HG02943 (cell line): ENCODE data around the gene ELF3.
A peak's percentile ranks its signal among the peaks of the same experiment; 100 is the strongest.
"Not testable (repeated sequence)": the region's sequence is repeated elsewhere in the genome, so short reads cannot be mapped to it uniquely, and the experiment has no call there.

Source experiments
- ATAC-seq: cut with Tn5 transposase; IDR thresholded peaks from one replicate; pipeline ENCODE4 v1.9.1; 2021; ENCODE audit warnings: mild to moderate bottlenecking, low read depth, moderate library complexity; ENCODE audit not compliant: unreplicated experiment

The ELF3 gene

GRCh38 chr1:202034149-202034682 lies 23.8 kb downstream of the ELF3 start:
- no peak for ATAC-seq

- no peak for ATAC-seq
Measured at GRCh38 chr1:202034683-202035462, 24.5 kb downstream of the ELF3 start.

DNA sequence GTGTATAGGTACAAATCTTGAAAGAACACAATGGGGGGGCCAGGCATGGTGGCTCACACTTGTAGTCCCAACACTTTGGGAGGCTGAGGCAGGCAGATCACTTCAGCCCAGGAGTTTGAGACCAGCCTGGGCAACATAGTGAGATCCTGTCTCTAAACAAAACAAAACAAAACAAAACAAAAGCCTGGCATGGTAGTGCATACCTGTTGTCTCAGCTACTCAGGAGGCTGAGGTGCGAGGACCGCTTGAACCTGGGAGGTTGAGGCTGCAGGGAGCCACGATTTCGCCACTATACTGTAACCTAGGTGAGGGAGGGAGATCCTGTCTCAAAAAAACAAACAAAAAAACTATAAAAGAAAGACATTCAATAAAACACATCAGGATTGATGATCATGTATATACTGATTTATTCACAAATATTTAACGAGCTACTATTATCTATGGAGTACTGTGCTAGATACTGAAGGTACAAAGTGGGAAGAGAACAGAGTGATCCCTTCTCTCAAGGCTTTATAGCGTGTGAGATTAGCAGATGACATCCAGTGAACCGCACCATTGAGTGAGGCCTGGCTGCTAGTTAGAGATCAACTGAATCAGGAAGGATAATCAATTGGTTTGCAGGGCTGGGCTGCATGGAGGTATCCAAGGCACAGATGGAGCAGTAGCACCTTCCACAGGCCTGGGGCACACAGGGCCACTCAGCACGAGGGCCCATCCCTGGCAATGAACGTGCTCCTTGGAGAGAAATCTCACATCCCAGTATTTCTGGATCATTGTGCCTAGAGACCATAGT lies 26.4 kb downstream of the ELF3 start:
- no peak for ATAC-seq

DNA sequence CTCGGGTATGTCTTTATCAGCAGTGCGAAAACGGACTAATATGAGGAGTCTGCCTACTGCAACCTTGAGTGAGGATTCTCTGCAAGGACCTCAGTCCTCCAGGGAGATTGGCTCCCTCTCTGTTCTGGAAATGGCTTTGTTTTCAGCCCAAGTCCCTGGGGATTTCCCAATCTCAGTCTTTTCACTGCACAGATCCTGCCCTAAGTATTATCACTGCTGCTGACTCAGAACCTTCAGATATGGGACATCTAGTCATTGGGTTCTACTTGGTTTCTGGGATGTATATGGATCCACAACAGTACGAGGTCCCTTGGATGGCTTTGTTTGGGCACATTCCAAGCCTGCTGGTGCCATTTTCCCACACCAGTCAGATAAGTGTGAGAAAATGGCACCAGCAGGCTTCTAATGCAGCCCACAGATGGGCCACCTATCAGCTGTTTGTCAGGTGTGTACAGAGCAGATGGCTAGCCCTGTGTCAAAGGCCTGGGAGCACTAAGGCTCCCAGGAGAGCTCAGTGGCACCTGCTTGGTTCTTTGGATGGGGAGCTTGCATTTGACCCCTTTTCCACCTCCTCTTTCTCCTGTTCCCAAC lies 27.4 kb downstream of the ELF3 start:
- no peak for ATAC-seq

DNA sequence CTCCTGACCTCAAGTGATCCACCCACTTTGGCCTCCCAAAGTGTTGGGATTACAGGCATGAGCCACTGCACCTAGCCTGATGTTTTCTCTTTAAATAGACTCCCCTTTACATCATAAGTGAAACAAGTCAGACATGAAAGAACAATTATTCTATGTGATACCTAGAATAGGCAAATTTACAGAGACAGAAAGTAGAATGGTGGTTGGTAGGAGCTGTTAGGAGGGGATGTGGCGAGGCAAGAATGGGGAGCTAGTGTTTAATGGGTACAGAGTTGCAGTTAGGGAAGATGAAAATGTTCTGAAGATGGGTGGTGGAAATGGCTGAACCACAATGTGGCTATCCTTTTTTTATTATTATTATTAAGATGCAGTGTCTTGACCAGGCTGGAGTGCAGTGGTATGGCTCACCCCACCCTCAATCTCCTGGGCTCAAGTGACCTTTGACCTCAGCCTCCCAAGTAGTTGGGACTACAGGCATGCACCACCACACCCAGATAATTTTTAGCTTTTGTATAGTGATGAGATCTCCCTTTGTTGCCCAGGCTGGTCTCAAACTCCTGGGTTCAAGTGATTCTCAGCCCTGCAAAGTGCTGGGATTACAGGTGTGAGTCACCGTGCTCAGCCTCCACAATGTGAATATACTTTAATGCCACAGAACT lies 28.4 kb downstream of the ELF3 start:
- peak; percentile 48 for ATAC-seq

- no peak for ATAC-seq
Measured at GRCh38 chr1:202045705-202046104, 35.3 kb downstream of the ELF3 start.

- no peak for ATAC-seq
Measured at GRCh38 chr1:202046227-202046626, 35.8 kb downstream of the ELF3 start.

DNA sequence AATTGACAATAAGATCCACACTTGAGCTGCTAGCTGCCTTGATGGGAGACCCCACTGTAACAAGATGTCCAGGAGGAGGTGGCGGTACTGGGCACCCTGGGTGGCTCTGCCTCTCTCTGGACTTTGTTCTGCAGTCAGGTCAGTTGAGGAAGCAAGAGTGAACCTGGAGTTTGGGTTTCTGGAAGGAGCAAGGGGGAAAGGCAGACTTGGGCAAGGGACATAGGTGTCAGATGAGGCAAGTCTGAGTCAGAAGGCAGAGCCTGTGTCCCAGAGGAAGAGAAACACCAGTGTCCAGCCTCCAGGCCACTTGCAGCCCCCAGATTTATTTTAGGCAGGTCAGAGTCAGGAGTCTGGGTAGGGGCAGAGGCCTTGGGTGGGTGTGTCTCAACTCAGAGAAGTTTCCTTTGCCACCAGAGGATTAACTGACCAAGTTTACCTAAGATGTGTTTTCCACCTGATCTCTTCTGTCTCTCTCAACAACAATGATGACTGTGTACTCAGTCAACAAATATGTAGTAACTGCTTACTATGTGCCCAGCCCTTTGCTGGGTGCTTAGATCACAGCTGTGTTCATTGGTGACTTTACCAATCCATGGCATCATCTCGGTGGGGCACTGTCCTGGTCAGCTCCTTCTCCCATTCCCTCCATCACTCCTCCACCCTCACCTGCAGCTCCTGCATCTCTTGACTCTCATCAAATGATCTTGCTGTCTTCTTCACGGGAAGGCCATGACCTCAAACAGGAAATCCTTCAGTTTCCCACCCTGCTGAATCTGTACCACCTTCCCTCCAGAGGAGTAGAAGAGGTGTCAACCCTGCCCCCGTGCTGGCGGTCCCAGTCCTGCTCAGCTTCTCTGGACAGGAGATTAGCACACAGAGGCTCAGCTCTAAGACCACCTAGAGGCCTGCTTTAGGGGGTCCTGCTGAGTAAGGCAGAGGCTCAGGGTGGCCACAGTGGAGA lies 36.6 kb downstream of the ELF3 start:
- no peak for ATAC-seq

- no peak for ATAC-seq
Measured at GRCh38 chr1:202047977-202048376, 37.6 kb downstream of the ELF3 start.

GRCh38 chr1:202049129-202049528 lies 38.7 kb downstream of the ELF3 start:
- ATAC-seq = no peak

GRCh38 chr1:202054094-202054493 lies 43.7 kb downstream of the ELF3 start:
- no peak for ATAC-seq

DNA sequence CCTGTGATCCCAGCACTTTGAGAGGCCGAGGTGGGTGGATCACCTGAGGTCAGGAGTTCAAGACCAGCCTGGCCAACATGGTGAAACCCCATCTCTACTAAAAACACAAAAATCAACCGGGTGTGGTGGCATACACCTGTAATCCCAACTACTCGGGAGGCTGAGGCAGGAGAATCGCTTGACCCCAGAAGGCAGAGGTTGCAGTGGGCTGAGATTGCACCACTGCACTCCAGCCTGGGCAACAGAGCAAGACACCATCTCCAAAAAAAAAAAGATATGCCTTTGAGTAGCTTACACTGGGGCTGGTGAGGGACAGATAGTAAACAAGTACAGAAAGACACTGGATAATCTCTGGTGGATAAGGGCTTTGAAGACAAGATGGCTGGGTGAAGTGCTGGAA lies 44.3 kb downstream of the ELF3 start:
- not testable (repeated sequence) for ATAC-seq

DNA sequence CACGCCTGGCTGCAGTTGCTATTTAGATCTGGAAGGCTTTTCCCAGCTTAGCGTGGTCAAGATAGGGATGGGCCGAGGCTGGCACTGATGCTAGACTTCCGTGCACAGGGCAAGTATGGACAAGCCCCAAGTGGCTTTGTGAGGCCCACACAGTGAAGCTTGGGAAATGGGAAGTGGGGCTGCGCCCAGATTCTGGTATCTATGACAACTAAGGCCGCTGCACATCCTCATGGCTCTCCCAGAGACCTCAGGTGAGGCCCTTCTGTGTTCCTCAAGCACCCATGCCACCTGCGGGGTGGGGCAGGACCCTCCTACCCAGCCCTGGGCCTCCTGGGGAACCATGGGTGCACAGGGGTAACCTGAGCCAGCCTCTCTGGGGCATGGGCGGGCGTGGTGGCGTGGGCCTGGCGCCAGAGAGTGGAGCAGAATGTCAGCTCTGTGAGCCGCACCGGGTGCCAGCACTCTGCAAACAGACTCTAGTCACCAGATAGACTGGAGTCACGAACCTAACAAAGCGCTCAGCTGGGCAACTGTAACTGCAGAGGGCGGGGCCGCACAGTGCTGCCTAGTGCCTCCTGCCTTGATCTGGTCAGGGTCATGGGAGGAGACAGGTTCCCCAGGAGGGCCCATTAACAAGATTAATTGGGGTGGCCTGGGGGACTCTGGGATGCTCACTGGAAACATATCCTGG lies 46.4 kb downstream of the ELF3 start:
- ATAC-seq = no peak

DNA sequence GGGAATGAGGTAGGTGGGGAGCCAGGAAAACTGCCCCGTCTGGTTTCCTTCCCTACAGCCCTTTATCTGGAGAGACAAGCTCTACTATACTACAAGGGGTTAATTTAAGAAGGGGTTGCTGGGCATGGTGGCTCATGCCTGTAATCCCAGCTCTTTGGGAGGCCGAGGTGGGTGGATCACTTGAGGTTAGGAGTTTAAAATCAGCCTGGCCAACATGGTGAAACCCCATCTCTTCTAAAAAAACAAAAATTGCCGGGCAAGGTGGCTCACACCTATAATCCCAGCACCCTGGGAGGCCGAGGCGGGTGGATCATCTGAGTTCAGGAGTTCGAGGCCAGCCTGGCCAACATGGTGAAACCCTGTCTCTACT lies 46.9 kb downstream of the ELF3 start:
- ATAC-seq = not testable (repeated sequence)

DNA sequence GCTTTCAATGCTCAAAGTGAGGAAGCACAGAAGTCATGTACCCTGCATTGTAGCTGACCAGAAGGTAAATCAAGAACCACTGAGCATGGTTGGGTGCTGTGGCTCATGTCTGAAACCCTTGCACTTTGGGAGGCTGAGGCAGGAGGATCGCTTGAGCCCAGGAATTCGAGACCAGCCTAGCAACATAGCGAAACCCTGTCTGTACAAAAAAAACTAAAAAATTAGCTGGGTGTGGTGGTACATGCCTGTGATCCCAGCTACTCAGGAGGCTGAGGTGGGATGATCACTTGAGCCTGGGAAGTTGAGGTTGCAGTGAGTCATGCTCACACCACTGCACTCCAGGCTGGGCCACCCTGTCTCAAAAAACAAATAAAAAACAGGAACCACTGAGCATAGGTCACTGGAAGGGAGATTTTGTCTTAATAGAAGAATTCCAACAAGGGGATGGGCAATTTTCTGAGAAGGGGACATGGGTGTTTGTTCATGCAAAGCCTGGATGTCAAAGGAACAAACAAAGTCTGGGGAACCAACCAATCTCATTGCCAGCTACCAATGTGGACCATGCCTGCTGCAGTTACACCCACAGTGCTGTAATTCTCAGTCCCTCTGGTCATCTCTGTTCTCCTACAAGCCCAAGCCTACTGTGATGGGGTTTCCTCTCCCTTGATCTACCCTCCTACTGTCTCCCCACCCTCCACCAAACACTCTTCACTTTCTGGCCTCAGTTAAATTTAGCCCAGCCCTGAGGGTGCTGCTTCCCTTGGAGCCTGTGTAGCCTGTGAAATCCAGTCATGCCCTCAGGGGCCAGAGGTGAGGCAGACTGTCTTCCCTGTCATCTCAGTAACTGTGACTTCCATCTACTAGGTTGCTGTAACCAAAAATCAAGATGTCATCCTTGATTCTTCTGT lies 47.9 kb downstream of the ELF3 start:
- ATAC-seq = no peak

DNA sequence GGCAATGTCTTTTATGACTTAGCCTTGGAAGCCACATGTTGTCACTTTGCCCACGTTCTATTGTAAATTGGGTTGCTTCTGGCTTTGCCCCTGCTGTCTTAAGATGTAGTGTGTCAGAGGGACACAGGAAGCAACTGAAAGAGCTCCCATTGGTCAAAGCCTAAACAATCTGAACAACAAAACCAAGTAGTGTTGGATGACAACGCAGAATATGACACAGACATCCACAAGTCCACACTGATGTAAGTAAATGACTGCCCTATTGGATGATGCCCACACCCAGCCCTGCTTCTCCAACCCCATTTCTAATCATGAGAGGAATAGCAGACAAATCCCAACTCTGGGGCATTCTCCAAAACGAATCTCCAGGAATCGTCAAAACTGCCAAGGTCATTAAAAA lies 50.7 kb downstream of the ELF3 start:
- ATAC-seq = no peak

DNA sequence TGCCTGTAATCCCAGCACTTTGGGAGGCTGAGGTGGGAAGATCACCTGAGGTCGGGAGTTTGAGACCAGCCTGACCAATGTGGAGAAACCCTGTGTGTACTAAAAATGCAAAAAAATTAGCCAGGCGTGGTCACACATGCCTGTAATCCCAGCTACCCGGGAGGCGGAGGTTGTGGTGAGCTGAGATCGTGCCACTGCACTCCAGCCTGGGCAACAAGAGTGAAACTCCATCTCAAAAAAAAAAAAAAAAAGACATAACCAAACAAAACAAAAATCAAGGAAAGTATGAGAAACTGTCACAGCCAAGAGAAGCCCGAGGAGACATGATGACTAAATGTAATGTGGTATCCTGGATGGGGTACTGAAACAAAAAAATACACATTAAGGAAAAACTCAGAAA lies 51.4 kb downstream of the ELF3 start:
- ATAC-seq = not testable (repeated sequence)

- not testable (repeated sequence) for ATAC-seq
Measured at GRCh38 chr1:202062636-202063035, 52.2 kb downstream of the ELF3 start.
